A673 (cell line): ENCODE measurements around the gene SLC44A1. TPM values are rescaled to one million over a fixed set of nuclear protein-coding genes. Genes with fewer than 3 reads are reported as not detected.
A peak's percentile ranks its signal among the peaks of the same experiment; 100 is the strongest.

ENCODE experiments used
- BruUV-seq: library from RNA; stranded (reverse); fragments of 400-500 nt; replicated peaks from 2 replicates; lab custom pipeline; 2021; lab: Mats Ljungman, UMichigan
- CTCF ChIA-PET: fragments of 300-600 bp; sonication (Branson Sonifier 250); formaldehyde crosslinking; loops from one replicate; lab custom pipeline; 2022; ENCODE audit warnings: antibody characterized with exemption; lab: Charles Lee
- POLR2A ChIA-PET: fragments of 300-600 bp; sonication (Branson Sonifier 250); formaldehyde crosslinking; loops from one replicate; lab custom pipeline; 2022; ENCODE audit warnings: antibody characterized with exemption; ENCODE audit not compliant: low non-redundant PET; lab: Charles Lee
- DNase-seq: peaks from one replicate; pipeline ENCODE4 v3.0.0-alpha.2; 2015; ENCODE audit warnings: low spot score
- H3K27ac ChIP-seq: fragments of 200-600 bp; sonication (generic); 2 replicates; pipeline ENCODE4 v1.5.1; 2016; ENCODE audit warnings: mixed run types, low read depth, mild to moderate bottlenecking, mixed read lengths, antibody characterized with exemption, low read length; ENCODE audit not compliant: poor library complexity, severe bottlenecking
- H3K27me3 ChIP-seq: fragments of 200-600 bp; sonication (generic); replicated peaks from 2 replicates; pipeline ENCODE4 v1.6.1; 2017; ENCODE audit warnings: mixed run types, low read depth, mild to moderate bottlenecking, mixed read lengths, antibody characterized with exemption, low read length; ENCODE audit not compliant: insufficient read depth, poor library complexity
- H3K36me3 ChIP-seq: fragments of 200-600 bp; sonication (generic); 2 replicates; pipeline ENCODE4 v1.6.1; 2016; ENCODE audit warnings: mixed run types, mild to moderate bottlenecking, mixed read lengths, antibody characterized with exemption, low read length; ENCODE audit not compliant: insufficient read depth, poor library complexity, severe bottlenecking
- H3K4me1 ChIP-seq: fragments of 200-600 bp; sonication (generic); 2 replicates; pipeline ENCODE4 v1.6.1; 2017; ENCODE audit warnings: mixed run types, mild to moderate bottlenecking, mixed read lengths, antibody characterized with exemption, low read length; ENCODE audit not compliant: insufficient read depth, poor library complexity, severe bottlenecking
- H3K4me3 ChIP-seq: fragments of 200-600 bp; sonication (generic); 2 replicates; pipeline ENCODE4 v1.5.1; 2016; ENCODE audit warnings: low read depth, mixed run types, mild to moderate bottlenecking, mixed read lengths, low read length; ENCODE audit not compliant: poor library complexity, severe bottlenecking
- H3K9me3 ChIP-seq: fragments of 200-600 bp; sonication (generic); 2 replicates; pipeline ENCODE4 v1.6.1; 2016; ENCODE audit warnings: mixed run types, low read depth, mild to moderate bottlenecking, mixed read lengths, antibody characterized with exemption, low read length; ENCODE audit not compliant: poor library complexity, severe bottlenecking
- CTCF ChIP-seq: fragments of 300-800, 200-600 bp; sonication (generic); conservative IDR thresholded peaks from 2 replicates; pipeline ENCODE4 v1.5.1; 2017; ENCODE audit warnings: low read depth, mild to moderate bottlenecking, antibody characterized with exemption, low read length, moderate library complexity, mixed read lengths
- EZH2 ChIP-seq: fragments of 200-600 bp; sonication (generic); IDR thresholded peaks from 2 replicates; pipeline ENCODE4 v1.6.1; 2017; ENCODE audit warnings: borderline replicate concordance, low read depth, mild to moderate bottlenecking, mixed read lengths, antibody characterized with exemption, low read length; ENCODE audit not compliant: poor library complexity, severe bottlenecking
- intact Hi-C: fragments of 100-400 bp; cut with micrococcal nuclease; formaldehyde crosslinking; loops from one replicate; pipeline ENCODE4 v1.10.0; 2022; ENCODE audit not compliant: unreplicated experiment
- total RNA-seq: library from RNA; stranded (reverse); gene quantifications from 2 replicates; pipeline ENCODE4 v1.2.3, GENCODE V29; 2021

The SLC44A1 gene
- total RNA-seq, 1 experiment from 2014 or later, result 11.9 TPM

- peak; percentile 34 for DNase-seq
- peaks cover 3% of the 10 kb centered on the region for H3K4me1 ChIP-seq
- H3K9me3 ChIP-seq, result no peaks in the 10 kb centered on the region
- ChIA-PET CTCF (no interaction called here), POLR2A (interaction anchor here (0.7 kb wide), 1 partner anchor 191 kb away, joined by 3 read pairs; no protein-coding TSS in a partner anchor)
- TSS peak; percentile 34 for BruUV-seq
- peak overlapping the region; percentile 72 for H3K4me3 ChIP-seq
- H3K36me3 ChIP-seq, result no peaks in the 10 kb centered on the region
- intact Hi-C loops, result no loop called here
- peaks cover 6% of the 10 kb centered on the region for H3K27me3 ChIP-seq
- peak overlapping the region; percentile 2 for H3K27ac ChIP-seq
- TF ChIP-seq CTCF (0 out of 2 replicates have a peak, but pooled peaks have one; percentile 9), EZH2 (no peak)
Observed at GRCh38 chr9:105245029-105245890, 809 bp downstream of the SLC44A1 start.

GRCh38 chr9:105245891-105246161 lies 1.4 kb downstream of the SLC44A1 start:
- DNase-seq, result no peak
- BruUV-seq, result no TSS peak
- peaks cover 6% of the 10 kb centered on the region for H3K27me3 ChIP-seq
- intact Hi-C loops, result no loop called here
- peaks cover 3% of the 10 kb centered on the region for H3K4me1 ChIP-seq
- no peak overlapping the region for H3K27ac ChIP-seq
- H3K4me3 ChIP-seq, result peak overlapping the region; percentile 72
- H3K36me3 ChIP-seq, result no peaks in the 10 kb centered on the region
- CTCF ChIA-PET, result no interaction called here
- POLR2A ChIA-PET, result no interaction called here
- H3K9me3 ChIP-seq, result no peaks in the 10 kb centered on the region
- no peak for TF ChIP-seq CTCF
- no peak for TF ChIP-seq EZH2

- POLR2A ChIA-PET, result no interaction called here
- Histone ChIP-seq H3K27me3 (peaks cover 6% of the 10 kb centered on the region), H3K9me3 (no peaks in the 10 kb centered on the region), H3K4me1 (peaks cover 3% of the 10 kb centered on the region), H3K4me3 (no peak overlapping the region), H3K27ac (no peak overlapping the region), H3K36me3 (no peaks in the 10 kb centered on the region)
- no TSS peak for BruUV-seq
- TF ChIP-seq CTCF (no peak), EZH2 (no peak)
- intact Hi-C loops, result no loop called here
- DNase-seq, result no peak
- CTCF ChIA-PET, result no interaction called here
Observed at GRCh38 chr9:105246656-105247173, 2.3 kb downstream of the SLC44A1 start.
